HS-5 (cell line): ENCODE results near the gene CA9.

Experiments
- DNase-seq: peaks from one replicate; pipeline ENCODE4 v3.0.0-alpha.2; 2012; ENCODE audit warnings: low read depth

CA9 gene

GRCh38 chr9:35651956-35652828 is 21.5 kb upstream of the CA9 start:
- DNase-seq, result peak; percentile 28

GRCh38 chr9:35652829-35653209 is 20.9 kb upstream of the CA9 start:
- DNase-seq, result no peak

DNA sequence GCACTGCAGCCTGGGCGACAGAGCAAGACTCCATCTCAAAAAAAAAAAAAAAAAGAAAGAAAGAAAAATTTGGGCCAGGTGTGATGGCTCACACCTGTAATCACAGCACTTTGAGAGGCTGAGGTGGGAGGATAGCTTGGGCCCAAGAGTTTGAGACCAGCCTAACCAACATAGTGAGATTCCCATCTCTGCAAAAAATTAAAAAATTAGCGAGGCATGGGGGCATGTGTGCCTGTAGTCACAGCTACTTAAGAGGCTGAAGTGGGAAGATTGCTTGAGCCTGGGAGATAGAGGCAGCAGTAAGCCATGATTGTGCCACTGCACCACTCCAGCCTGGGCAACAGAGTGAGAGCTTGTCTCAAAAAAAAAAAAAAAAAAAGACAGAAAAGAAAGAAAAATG is 20.1 kb upstream of the CA9 start:
- DNase-seq, result no peak

DNA sequence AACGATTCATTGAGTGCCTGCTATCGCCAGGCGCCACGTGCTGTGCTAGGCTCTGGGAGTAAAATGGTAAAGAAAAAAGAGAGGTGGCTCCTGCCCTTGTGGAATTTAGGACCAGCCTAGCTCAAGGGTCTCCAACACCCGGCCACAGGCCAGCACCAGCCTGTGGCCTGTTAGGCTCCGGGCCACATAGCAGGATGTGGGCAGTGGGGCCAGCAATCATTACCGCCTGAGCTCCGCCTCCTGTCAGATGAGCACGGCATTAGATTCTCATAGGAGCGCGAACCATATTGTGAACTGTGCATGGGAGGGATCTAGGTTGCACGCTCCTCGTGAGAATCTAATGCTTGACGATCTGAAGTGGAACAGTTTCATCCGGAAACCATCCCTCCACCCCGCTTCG is 17.4 kb upstream of the CA9 start:
- DNase-seq, result no peak

GRCh38 chr9:35656831-35657545 is 16.7 kb upstream of the CA9 start:
- no peak for DNase-seq

GRCh38 chr9:35657546-35658136 is 16.1 kb upstream of the CA9 start, which contains the start of gene RMRP:
TSS of gene RMRP (minus strand) at chr9:35658019.
- DNase-seq, result peak; percentile 99

- no peak for DNase-seq
Measured at GRCh38 chr9:35658137-35658967, 15.4 kb upstream of the CA9 start, which contains the start of gene CCDC107. TSS of gene CCDC107 (plus strand) at chr9:35658292. CDS start at chr9:35658380, 88 bp downstream.

DNA sequence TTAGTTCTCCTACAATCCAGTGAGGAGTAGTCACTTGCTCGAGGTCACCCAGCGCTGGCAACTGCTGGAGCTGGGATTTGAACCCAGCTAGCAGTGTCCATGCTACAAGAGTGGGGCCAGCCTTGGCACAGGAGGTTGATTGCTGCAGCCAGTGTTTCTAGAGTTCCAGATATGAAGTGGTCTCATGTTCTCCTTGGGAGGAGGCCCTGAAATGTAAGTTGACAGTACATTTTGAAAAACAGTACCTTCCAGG is 14.8 kb upstream of the CA9 start:
- no peak for DNase-seq

- DNase-seq, result no peak
Measured at GRCh38 chr9:35659340-35659739, 14.4 kb upstream of the CA9 start.

- no peak for DNase-seq
Measured at GRCh38 chr9:35660966-35661415, 12.7 kb upstream of the CA9 start.

DNA sequence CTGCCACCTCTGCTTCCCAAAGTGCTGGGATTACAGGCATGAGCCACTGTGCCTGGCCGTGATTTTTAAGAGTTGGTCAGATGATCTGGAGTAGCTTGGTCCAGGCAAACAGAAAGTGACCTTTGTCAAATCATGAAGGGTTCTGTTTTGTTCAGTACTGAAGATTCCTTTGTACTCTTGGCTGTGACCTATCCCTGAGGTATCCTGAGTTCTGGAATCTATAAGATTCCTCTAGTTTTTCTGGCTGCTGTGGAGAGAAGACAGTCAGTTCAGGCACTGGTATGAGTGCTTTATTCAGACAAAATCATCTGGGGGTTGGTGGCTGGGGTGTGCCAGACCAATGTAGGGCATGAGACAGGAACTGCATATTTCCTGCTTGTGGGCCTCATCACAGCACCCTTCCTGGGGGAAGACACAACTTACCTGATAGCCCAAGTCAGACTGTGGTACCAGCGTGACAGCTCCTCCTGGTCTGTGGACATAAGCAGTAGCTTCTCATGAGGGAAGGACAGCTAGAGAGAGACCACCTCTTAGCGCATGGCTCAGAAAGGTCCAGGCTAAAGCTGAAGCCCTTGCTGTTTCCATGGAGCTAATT is 11.9 kb upstream of the CA9 start:
- no peak for DNase-seq

DNA sequence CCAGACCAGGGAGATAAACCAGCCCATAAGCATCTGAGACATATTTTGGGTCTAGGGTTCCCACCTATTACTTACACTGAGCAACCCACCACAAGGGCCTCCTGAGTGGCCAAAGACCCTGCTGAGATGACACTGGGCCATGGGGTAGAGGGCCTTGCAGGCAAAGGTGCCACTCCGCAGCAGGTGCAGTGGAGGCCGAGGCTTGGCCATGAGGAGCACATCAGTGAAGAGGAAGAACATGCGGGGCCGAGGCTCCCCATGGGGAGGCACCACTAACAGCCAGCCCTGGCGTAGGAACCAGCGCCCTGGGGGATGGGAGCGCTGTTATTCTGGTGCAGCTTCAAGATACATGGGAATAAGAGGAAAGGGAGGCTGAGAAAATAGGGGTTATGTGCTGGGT is 11.3 kb upstream of the CA9 start:
- DNase-seq, result no peak

GRCh38 chr9:35664531-35665470 is 8.9 kb upstream of the CA9 start, which contains the start of gene ARHGEF39:
TSS of gene ARHGEF39 (minus strand) at chr9:35665195. CDS start at chr9:35665169, 26 bp downstream.
- no peak for DNase-seq

GRCh38 chr9:35665471-35665818 is 8.3 kb upstream of the CA9 start:
- DNase-seq, result no peak

GRCh38 chr9:35666045-35666444 is 7.7 kb upstream of the CA9 start:
- no peak for DNase-seq

DNA sequence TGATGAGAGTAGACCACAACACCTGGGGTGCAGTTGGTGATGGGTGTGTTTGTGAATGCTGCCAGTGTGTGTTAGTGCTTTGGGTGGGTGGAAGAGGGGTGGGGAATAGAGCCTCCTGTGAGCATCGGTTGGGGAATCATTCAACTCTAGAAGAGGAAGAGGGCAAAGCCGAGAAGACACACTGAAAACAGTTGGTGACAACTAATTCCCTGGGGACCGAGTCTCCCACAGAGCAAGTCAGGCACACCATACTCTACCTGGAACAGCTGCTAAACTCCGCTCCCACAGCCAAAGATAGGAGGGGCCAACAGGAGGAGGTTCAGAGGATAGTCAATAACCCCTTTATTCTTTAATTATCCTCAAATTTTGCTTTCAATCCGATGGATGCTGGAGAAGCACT is 7.2 kb upstream of the CA9 start:
- DNase-seq, result no peak

- no peak for DNase-seq
Measured at GRCh38 chr9:35667939-35668338, 5.8 kb upstream of the CA9 start.

- DNase-seq, result no peak
Measured at GRCh38 chr9:35669331-35670145, 4.2 kb upstream of the CA9 start.

DNA sequence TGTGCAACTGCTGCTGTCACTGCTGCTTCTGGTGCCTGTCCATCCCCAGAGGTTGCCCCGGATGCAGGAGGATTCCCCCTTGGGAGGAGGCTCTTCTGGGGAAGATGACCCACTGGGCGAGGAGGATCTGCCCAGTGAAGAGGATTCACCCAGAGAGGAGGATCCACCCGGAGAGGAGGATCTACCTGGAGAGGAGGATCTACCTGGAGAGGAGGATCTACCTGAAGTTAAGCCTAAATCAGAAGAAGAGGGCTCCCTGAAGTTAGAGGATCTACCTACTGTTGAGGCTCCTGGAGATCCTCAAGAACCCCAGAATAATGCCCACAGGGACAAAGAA is 265 bp downstream of the CA9 start:
- DNase-seq, result no peak

DNA sequence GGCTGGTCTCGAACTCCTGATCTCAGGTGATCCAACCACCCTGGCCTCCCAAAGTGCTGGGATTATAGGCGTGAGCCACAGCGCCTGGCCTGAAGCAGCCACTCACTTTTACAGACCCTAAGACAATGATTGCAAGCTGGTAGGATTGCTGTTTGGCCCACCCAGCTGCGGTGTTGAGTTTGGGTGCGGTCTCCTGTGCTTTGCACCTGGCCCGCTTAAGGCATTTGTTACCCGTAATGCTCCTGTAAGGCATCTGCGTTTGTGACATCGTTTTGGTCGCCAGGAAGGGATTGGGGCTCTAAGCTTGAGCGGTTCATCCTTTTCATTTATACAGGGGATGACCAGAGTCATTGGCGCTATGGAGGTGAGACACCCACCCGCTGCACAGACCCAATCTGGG is 1.5 kb downstream of the CA9 start:
- no peak for DNase-seq
